ENCODE measurements around the gene THBS4. TPM values are rescaled to one million over a fixed set of nuclear protein-coding genes. Genes with fewer than 3 reads are reported as not detected.
"Not testable (repeated sequence)": the region's sequence is repeated elsewhere in the genome, so short reads cannot be mapped to it uniquely, and the experiment has no call there.

THBS4 gene
- total RNA-seq, 2 donors from 2014 or later, result 4.7 to 6.7 TPM

- Mint-ChIP-seq H3K4me1 (ENCODE audit: low read depth) (peaks cover 16% of the 10 kb centered on the region), H3K9me3 (no peaks in the 10 kb centered on the region), H3K27me3 (ENCODE audit: low read depth) (no peaks in the 10 kb centered on the region), H3K4me3 (no peak overlapping the region), H3K36me3 (ENCODE audit: insufficient read depth in 2 of 2) (no peaks in the 10 kb centered on the region), H3K27ac (peak overlapping the region; percentile 12)
- no peak for DNase-seq
- no peak for ATAC-seq (replicated peaks in 1 of 2)
These were observed 35.3 kb downstream of the THBS4 start for GRCh38 chr5:80070338-80071056.

GRCh38 chr5:80071510-80072021 is 36.4 kb downstream of the THBS4 start:
- H3K27me3 Mint-ChIP-seq (ENCODE audit: low read depth), result no peaks in the 10 kb centered on the region

GRCh38 chr5:80072103-80073073 is 37.2 kb downstream of the THBS4 start:
- Mint-ChIP-seq H3K27me3 (ENCODE audit: low read depth) (no peaks in the 10 kb centered on the region), H3K36me3 (ENCODE audit: insufficient read depth in 2 of 2) (no peaks in the 10 kb centered on the region), H3K9me3 (no peaks in the 10 kb centered on the region), H3K27ac (no peak overlapping the region), H3K4me3 (no peak overlapping the region), H3K4me1 (ENCODE audit: low read depth) (peaks cover 16% of the 10 kb centered on the region)
- DNase-seq (no peak), ATAC-seq (replicated peaks in 1 of 2) (no peak)

More at GRCh38 chr5:80071510-80072021, 36.4 kb downstream of the THBS4 start:
- no peaks in the 10 kb centered on the region for H3K36me3 Mint-ChIP-seq (ENCODE audit: insufficient read depth in 2 of 2)
- no peak overlapping the region for H3K27ac Mint-ChIP-seq
- no peak overlapping the region for H3K4me3 Mint-ChIP-seq
- ATAC-seq (replicated peaks in 1 of 2), result no peak
- H3K4me1 Mint-ChIP-seq (ENCODE audit: low read depth), result peaks cover 16% of the 10 kb centered on the region
- H3K9me3 Mint-ChIP-seq, result no peaks in the 10 kb centered on the region
- DNase-seq, result no peak

GRCh38 chr5:80076131-80077050 is 41.2 kb downstream of the THBS4 start:
- ATAC-seq (replicated peaks in 1 of 2) (no peak), DNase-seq (no peak)
- H3K27me3 Mint-ChIP-seq (ENCODE audit: low read depth), result no peaks in the 10 kb centered on the region
- no peaks in the 10 kb centered on the region for H3K36me3 Mint-ChIP-seq (ENCODE audit: insufficient read depth in 2 of 2)
- no peaks in the 10 kb centered on the region for H3K4me1 Mint-ChIP-seq (ENCODE audit: low read depth)
- no peak overlapping the region for H3K27ac Mint-ChIP-seq
- no peaks in the 10 kb centered on the region for H3K9me3 Mint-ChIP-seq
- no peak overlapping the region for H3K4me3 Mint-ChIP-seq

GRCh38 chr5:80077051-80077714 is 42.0 kb downstream of the THBS4 start:
- ATAC-seq (replicated peaks in 1 of 2), result no peak
- Mint-ChIP-seq H3K27me3 (ENCODE audit: low read depth) (no peaks in the 10 kb centered on the region), H3K4me3 (no peak overlapping the region)

GRCh38 chr5:80078921-80079320 is 43.8 kb downstream of the THBS4 start:
- ATAC-seq (replicated peaks in 1 of 2), result no peak
- Mint-ChIP-seq H3K36me3 (ENCODE audit: insufficient read depth in 2 of 2) (no peaks in the 10 kb centered on the region), H3K27ac (no peak overlapping the region), H3K27me3 (ENCODE audit: low read depth) (no peaks in the 10 kb centered on the region), H3K4me3 (no peak overlapping the region), H3K9me3 (no peaks in the 10 kb centered on the region), H3K4me1 (ENCODE audit: low read depth) (peaks cover 15% of the 10 kb centered on the region)
- no peak for DNase-seq

More at GRCh38 chr5:80077051-80077714, 42.0 kb downstream of the THBS4 start:
- no peaks in the 10 kb centered on the region for H3K36me3 Mint-ChIP-seq (ENCODE audit: insufficient read depth in 2 of 2)
- no peaks in the 10 kb centered on the region for H3K4me1 Mint-ChIP-seq (ENCODE audit: low read depth)
- DNase-seq, result no peak
- no peaks in the 10 kb centered on the region for H3K9me3 Mint-ChIP-seq
- no peak overlapping the region for H3K27ac Mint-ChIP-seq

- Mint-ChIP-seq H3K4me1 (ENCODE audit: low read depth) (peaks cover 15% of the 10 kb centered on the region), H3K9me3 (no peaks in the 10 kb centered on the region), H3K36me3 (ENCODE audit: insufficient read depth in 2 of 2) (no peaks in the 10 kb centered on the region), H3K27ac (no peak overlapping the region), H3K27me3 (ENCODE audit: low read depth) (no peaks in the 10 kb centered on the region), H3K4me3 (peak overlapping the region in 1 of 2 donors; percentile 42)
- no peak for DNase-seq
- peak in 1 of 2 donors; percentile 26 for ATAC-seq (replicated peaks in 1 of 2)
These were observed 47.1 kb downstream of the THBS4 start for GRCh38 chr5:80082281-80082680.

GRCh38 chr5:80082731-80083100 is 47.6 kb downstream of the THBS4 start:
- no peak overlapping the region for H3K27ac Mint-ChIP-seq
- H3K36me3 Mint-ChIP-seq (ENCODE audit: insufficient read depth in 2 of 2), result no peaks in the 10 kb centered on the region
- no peaks in the 10 kb centered on the region for H3K9me3 Mint-ChIP-seq
- H3K4me3 Mint-ChIP-seq, result peak overlapping the region; percentile 69 to 79
- ATAC-seq (replicated peaks in 1 of 2) (peak; percentile 54 to 70), DNase-seq (peak; percentile 65 to 68)
- no peaks in the 10 kb centered on the region for H3K27me3 Mint-ChIP-seq (ENCODE audit: low read depth)
- H3K4me1 Mint-ChIP-seq (ENCODE audit: low read depth), result peaks cover 15% of the 10 kb centered on the region

GRCh38 chr5:80083101-80083890 is 48.1 kb downstream of the THBS4 start:
- no peaks in the 10 kb centered on the region for H3K36me3 Mint-ChIP-seq (ENCODE audit: insufficient read depth in 2 of 2)
- H3K27me3 Mint-ChIP-seq (ENCODE audit: low read depth), result no peaks in the 10 kb centered on the region
- peak overlapping the region; percentile 69 to 79 for H3K4me3 Mint-ChIP-seq
- DNase-seq (peak; percentile 19 to 39), ATAC-seq (replicated peaks in 1 of 2) (peak; percentile 78 to 80)
- no peaks in the 10 kb centered on the region for H3K9me3 Mint-ChIP-seq
- peaks cover 15% of the 10 kb centered on the region for H3K4me1 Mint-ChIP-seq (ENCODE audit: low read depth)
- H3K27ac Mint-ChIP-seq, result peak overlapping the region; percentile 85

- Mint-ChIP-seq H3K27ac (no peak overlapping the region), H3K4me1 (ENCODE audit: low read depth) (peaks cover 21% of the 10 kb centered on the region), H3K36me3 (ENCODE audit: insufficient read depth in 2 of 2) (no peaks in the 10 kb centered on the region), H3K9me3 (no peaks in the 10 kb centered on the region), H3K4me3 (no peak overlapping the region), H3K27me3 (ENCODE audit: low read depth) (no peaks in the 10 kb centered on the region)
- DNase-seq (no peak), ATAC-seq (replicated peaks in 1 of 2) (no peak)
These were observed 55.7 kb downstream of the THBS4 start for GRCh38 chr5:80090884-80091166.

- H3K36me3 Mint-ChIP-seq (ENCODE audit: insufficient read depth in 2 of 2); H3K27me3 Mint-ChIP-seq (ENCODE audit: low read depth); H3K9me3 Mint-ChIP-seq: not testable (repeated sequence)
- peak; percentile 19 to 43 for DNase-seq
- peaks cover 26% of the 10 kb centered on the region for H3K4me1 Mint-ChIP-seq (ENCODE audit: low read depth)
- H3K4me3 Mint-ChIP-seq, result peak overlapping the region in 1 of 2 donors; percentile 53
- peak; percentile 75 to 77 for ATAC-seq (replicated peaks in 1 of 2)
- H3K27ac Mint-ChIP-seq, result peak overlapping the region; percentile 6
These were observed 56.6 kb downstream of the THBS4 start for GRCh38 chr5:80091792-80092192.

Measured in activated T-cell treated with anti-CD3 and anti-CD28 coated beads, Interleukin-2, amount 50 U/mL, for 72 hours (primary cell).